K562 (cell line): ENCODE measurements around the gene TPD52L3. TPM values are rescaled to one million over a fixed set of nuclear protein-coding genes. Genes with fewer than 3 reads are reported as not detected.
A peak's percentile ranks its signal among the peaks of the same experiment; 100 is the strongest.

ENCODE experiments used
- ATAC-seq: fragments of 200-7000 bp; cut with Tn5 transposase; 3 replicates; pipeline ENCODE4 v1.9.1; 2020; ENCODE audit warnings: moderate library complexity
- BruUV-seq: library from RNA; stranded (reverse); fragments of 400-500 nt; replicated peaks from 2 replicates; lab custom pipeline; 2021; lab: Mats Ljungman, UMichigan
- CTCF ChIA-PET: fragments of 300-600 bp; formaldehyde crosslinking; extraction: SDS; loops from one replicate; lab custom pipeline; 2021; ENCODE audit warnings: low intra/inter-chr PET ratio; lab: Yijun Ruan, JAX
- POLR2A ChIA-PET: fragments of 300-600, 350-650 bp; sonication (Branson Sonifier 250); formaldehyde crosslinking; extraction: SDS; loops from one replicate; lab custom pipeline; 2021; ENCODE audit warnings: antibody characterized with exemption, inconsistent platforms; lab: Yijun Ruan, JAX
- DNase-seq, 4 experiments: peaks; one replicate each; pipeline versions ENCODE4 v3.0.0 to v3.0.0-alpha.2; 2011 to 2018; ENCODE audit warnings: low spot score in 3 of 4, mixed read lengths in 3 of 4; ENCODE audit errors: extremely low read depth in 1 of 4
- FAIRE-seq: peaks from 2 replicates; lab custom pipeline; 2011; peaks lifted over from hg19 to GRCh38; lab: Jason Lieb, UNC
- H2AFZ ChIP-seq: 2 replicates; pipeline ENCODE4 v1.6.0; 2011; ENCODE audit warnings: low read depth, low read length, control low read depth, inconsistent platforms
- H3K27ac ChIP-seq: fragments of 200-600 bp; 3 replicates; pipeline ENCODE4 v1.8.0; 2011; ENCODE audit warnings: low read depth, mild to moderate bottlenecking, control low read depth, inconsistent platforms, low read length, moderate library complexity, mixed read lengths; ENCODE audit errors: extremely low read depth
- H3K27me3 ChIP-seq, 2 experiments: fragments of 300-600 bp in 1 of 2; 2 replicates in 1 of 2; 3 replicates in 1 of 2; pipeline versions ENCODE4 v1.6.0 to v1.8.0; 2011; ENCODE audit warnings: inconsistent platforms in 2 of 2, low read length in 2 of 2, mild to moderate bottlenecking in 1 of 2, mixed read lengths in 1 of 2, moderate library complexity in 1 of 2; ENCODE audit not compliant: control insufficient read depth in 2 of 2, insufficient read depth in 2 of 2
- H3K36me3 ChIP-seq: fragments of 300-600 bp; 3 replicates; pipeline ENCODE4 v1.8.0; 2011; ENCODE audit warnings: mild to moderate bottlenecking, low read length, inconsistent platforms; ENCODE audit not compliant: control insufficient read depth, insufficient read depth
- H3K4me1 ChIP-seq, 2 experiments: fragments of 200-600 bp in 1 of 2; replicated peaks in 1 of 2; 2 replicates in 1 of 2; 3 replicates in 1 of 2; pipeline versions ENCODE4 v1.5.1 to v1.8.0; 2011; ENCODE audit warnings: inconsistent platforms in 2 of 2, low read length in 2 of 2, mild to moderate bottlenecking in 1 of 2, mixed read lengths in 1 of 2, moderate library complexity in 1 of 2; ENCODE audit not compliant: control insufficient read depth in 2 of 2, insufficient read depth in 2 of 2
- H3K4me2 ChIP-seq: 2 replicates; pipeline ENCODE4 v1.6.1; 2011; ENCODE audit warnings: low read length, control low read depth, inconsistent platforms, mixed read lengths; ENCODE audit not compliant: insufficient read depth
- H3K4me3 ChIP-seq: fragments of 200-600 bp; sonication (generic), shearing (Covaris generic); 2 replicates; pipeline ENCODE4 v1.5.1; 2016; ENCODE audit warnings: control low read depth, inconsistent platforms
- H3K79me2 ChIP-seq: fragments of 200-600 bp; 3 replicates; pipeline ENCODE4 v1.8.0; 2011; ENCODE audit warnings: low read length, inconsistent platforms; ENCODE audit not compliant: control insufficient read depth, insufficient read depth
- H3K9ac ChIP-seq, 2 experiments: 2 replicates each; pipeline versions ENCODE4 v1.6.0 to v1.6.1; 2011; ENCODE audit warnings: low read depth in 2 of 2, low read length in 2 of 2, control low read depth in 1 of 2, inconsistent platforms in 1 of 2, mild to moderate bottlenecking in 1 of 2, mixed read lengths in 1 of 2; ENCODE audit not compliant: insufficient read depth in 1 of 2
- H3K9me1 ChIP-seq: one replicate; pipeline ENCODE4 v1.6.0; 2011; ENCODE audit warnings: inconsistent platforms, mild to moderate bottlenecking, low read length, moderate library complexity; ENCODE audit not compliant: control insufficient read depth, insufficient read depth
- H3K9me3 ChIP-seq: replicated peaks from 2 replicates; pipeline ENCODE4 v1.5.1; 2011; ENCODE audit warnings: low read depth, low read length, inconsistent platforms; ENCODE audit not compliant: control insufficient read depth, insufficient read depth
- H4K20me1 ChIP-seq: replicated peaks from 2 replicates; pipeline ENCODE4 v1.6.1; 2011; ENCODE audit warnings: low read length, inconsistent platforms, mixed read lengths; ENCODE audit not compliant: control insufficient read depth, insufficient read depth
- RBM25 ChIP-seq: fragments of 200-400 bp; formaldehyde crosslinking; IDR thresholded peaks from 2 replicates; pipeline ENCODE4 v1.6.1; 2018; ENCODE audit warnings: low read length, low read depth, moderate library complexity; ENCODE audit not compliant: severe bottlenecking
- ZNF134 ChIP-seq: fragments of 250-450 bp; sonication (Bioruptor Pico); conservative IDR thresholded peaks from 2 replicates; pipeline ENCODE4 v1.4.0; 2020
- in situ Hi-C: fragments of 300-500 bp; cut with MboI; formaldehyde crosslinking; loops from 4 replicates; pipeline ENCODE4 v1.15.0; 2018; ENCODE audit warnings: inconsistent platforms, mixed read lengths
- intact Hi-C: fragments of 100-400 bp; cut with micrococcal nuclease; formaldehyde crosslinking; loops from 2 replicates; pipeline ENCODE4 v1.14.2; 2022
- polyA plus RNA-seq, 8 experiments: library from polyadenylated mRNA; depleted of rRNA in 4 of 8; stranded (reverse) in 5 of 8; unstranded in 3 of 8; fragments of >200 nt; fragmentation: Nextera tagmentation in 2 of 8; fragmentation: Illumina TruSeq in 1 of 8; extraction: Ambion mirVana in 2 of 8; extraction: Trizol in 1 of 8; gene quantifications; 2 replicates each; pipeline versions ENCODE4 v1.2.1 to v1.2.3, GENCODE V29; 2011 to 2014; ENCODE audit warnings: inconsistent platforms in 1 of 8, missing spikeins in 1 of 8
- total RNA-seq, 7 experiments: library from RNA; depleted of rRNA in 6 of 7; stranded (reverse); fragments of >200 nt in 6 of 7; fragmentation: Illumina TruSeq in 2 of 7; extraction: Trizol in 2 of 7; gene quantifications; 2 replicates each; pipeline versions ENCODE4 v1.2.1 to v1.2.3, GENCODE V29; 2011 to 2021; ENCODE audit warnings: low replicate concordance in 1 of 7
- TF ChIP-seq, protein P1 (sequence below), 2 experiments: fragments of 450-650 bp; IDR thresholded peaks; 2 replicates each; pipeline ENCODE4 v1.6.1; 2016; ENCODE audit warnings: mild to moderate bottlenecking in 2 of 2, borderline replicate concordance in 1 of 2, low read depth in 1 of 2, moderate library complexity in 1 of 2
- TF ChIP-seq, protein P2 (sequence below): fragments of 250-450 bp; sonication (Bioruptor Pico); IDR thresholded peaks from 2 replicates; pipeline ENCODE4 v1.8.0; 2022; ENCODE audit warnings: inconsistent platforms, mild to moderate bottlenecking, moderate library complexity, borderline replicate concordance

Gene TPD52L3
- total and polyA plus RNA-seq, 9 of the 15 experiments (the other 6 are each of a cell fraction or from before 2014, with no cell fraction given): not detected

DNA sequence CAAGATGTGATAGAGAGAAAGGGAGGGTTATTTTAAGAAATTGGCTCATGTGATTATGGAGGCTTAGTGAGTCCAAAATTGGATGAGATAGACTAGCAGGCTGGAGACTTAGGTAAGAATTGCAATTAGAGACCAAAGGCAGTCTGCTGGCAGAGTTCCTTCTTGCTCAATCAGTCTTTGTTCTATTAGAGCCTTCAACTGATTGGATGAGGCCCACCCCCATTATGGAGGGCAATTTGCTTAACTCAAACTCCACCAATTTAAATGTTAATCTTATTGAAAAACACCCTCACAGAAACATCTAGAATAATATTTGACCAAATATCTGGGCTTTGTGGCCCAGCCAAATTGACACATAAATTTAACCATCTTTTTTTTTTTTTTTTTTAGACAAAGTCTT lies 23.9 kb upstream of the TPD52L3 start:
- H3K9me3 ChIP-seq: no peaks in the 10 kb centered on the region
- no peaks in the 10 kb centered on the region for H4K20me1 ChIP-seq
- no peak overlapping the region for H2AFZ ChIP-seq
- FAIRE-seq (no peak), ATAC-seq (no peak), DNase-seq (no peak)
- no peak overlapping the region for H3K4me2 ChIP-seq
- BruUV-seq: no TSS peak
- in situ Hi-C loops (loop anchor here (25.0 kb wide), 2 partner anchors 242 to 417 kb away; partner anchors contain the start of gene MLANA), intact Hi-C loops (loop anchor here (10.0 kb wide), 1 partner anchor 109 kb away; no protein-coding TSS in a partner anchor)
- no peaks in the 10 kb centered on the region for H3K9me1 ChIP-seq
- H3K27ac ChIP-seq: no peak overlapping the region
- H3K27me3 ChIP-seq: no peaks in the 10 kb centered on the region
- ChIA-PET CTCF (no interaction called here), POLR2A (no interaction called here)
- no peak overlapping the region for H3K9ac ChIP-seq
- no peaks in the 10 kb centered on the region for H3K79me2 ChIP-seq
- H3K4me1 ChIP-seq: no peaks in the 10 kb centered on the region
- no peaks in the 10 kb centered on the region for H3K36me3 ChIP-seq
- TF ChIP-seq RBM25 (peak; percentile 36), ZNF134 (CRISPR knock-in tag) (peak; percentile 91)
- TF ChIP-seq, protein P1, sequence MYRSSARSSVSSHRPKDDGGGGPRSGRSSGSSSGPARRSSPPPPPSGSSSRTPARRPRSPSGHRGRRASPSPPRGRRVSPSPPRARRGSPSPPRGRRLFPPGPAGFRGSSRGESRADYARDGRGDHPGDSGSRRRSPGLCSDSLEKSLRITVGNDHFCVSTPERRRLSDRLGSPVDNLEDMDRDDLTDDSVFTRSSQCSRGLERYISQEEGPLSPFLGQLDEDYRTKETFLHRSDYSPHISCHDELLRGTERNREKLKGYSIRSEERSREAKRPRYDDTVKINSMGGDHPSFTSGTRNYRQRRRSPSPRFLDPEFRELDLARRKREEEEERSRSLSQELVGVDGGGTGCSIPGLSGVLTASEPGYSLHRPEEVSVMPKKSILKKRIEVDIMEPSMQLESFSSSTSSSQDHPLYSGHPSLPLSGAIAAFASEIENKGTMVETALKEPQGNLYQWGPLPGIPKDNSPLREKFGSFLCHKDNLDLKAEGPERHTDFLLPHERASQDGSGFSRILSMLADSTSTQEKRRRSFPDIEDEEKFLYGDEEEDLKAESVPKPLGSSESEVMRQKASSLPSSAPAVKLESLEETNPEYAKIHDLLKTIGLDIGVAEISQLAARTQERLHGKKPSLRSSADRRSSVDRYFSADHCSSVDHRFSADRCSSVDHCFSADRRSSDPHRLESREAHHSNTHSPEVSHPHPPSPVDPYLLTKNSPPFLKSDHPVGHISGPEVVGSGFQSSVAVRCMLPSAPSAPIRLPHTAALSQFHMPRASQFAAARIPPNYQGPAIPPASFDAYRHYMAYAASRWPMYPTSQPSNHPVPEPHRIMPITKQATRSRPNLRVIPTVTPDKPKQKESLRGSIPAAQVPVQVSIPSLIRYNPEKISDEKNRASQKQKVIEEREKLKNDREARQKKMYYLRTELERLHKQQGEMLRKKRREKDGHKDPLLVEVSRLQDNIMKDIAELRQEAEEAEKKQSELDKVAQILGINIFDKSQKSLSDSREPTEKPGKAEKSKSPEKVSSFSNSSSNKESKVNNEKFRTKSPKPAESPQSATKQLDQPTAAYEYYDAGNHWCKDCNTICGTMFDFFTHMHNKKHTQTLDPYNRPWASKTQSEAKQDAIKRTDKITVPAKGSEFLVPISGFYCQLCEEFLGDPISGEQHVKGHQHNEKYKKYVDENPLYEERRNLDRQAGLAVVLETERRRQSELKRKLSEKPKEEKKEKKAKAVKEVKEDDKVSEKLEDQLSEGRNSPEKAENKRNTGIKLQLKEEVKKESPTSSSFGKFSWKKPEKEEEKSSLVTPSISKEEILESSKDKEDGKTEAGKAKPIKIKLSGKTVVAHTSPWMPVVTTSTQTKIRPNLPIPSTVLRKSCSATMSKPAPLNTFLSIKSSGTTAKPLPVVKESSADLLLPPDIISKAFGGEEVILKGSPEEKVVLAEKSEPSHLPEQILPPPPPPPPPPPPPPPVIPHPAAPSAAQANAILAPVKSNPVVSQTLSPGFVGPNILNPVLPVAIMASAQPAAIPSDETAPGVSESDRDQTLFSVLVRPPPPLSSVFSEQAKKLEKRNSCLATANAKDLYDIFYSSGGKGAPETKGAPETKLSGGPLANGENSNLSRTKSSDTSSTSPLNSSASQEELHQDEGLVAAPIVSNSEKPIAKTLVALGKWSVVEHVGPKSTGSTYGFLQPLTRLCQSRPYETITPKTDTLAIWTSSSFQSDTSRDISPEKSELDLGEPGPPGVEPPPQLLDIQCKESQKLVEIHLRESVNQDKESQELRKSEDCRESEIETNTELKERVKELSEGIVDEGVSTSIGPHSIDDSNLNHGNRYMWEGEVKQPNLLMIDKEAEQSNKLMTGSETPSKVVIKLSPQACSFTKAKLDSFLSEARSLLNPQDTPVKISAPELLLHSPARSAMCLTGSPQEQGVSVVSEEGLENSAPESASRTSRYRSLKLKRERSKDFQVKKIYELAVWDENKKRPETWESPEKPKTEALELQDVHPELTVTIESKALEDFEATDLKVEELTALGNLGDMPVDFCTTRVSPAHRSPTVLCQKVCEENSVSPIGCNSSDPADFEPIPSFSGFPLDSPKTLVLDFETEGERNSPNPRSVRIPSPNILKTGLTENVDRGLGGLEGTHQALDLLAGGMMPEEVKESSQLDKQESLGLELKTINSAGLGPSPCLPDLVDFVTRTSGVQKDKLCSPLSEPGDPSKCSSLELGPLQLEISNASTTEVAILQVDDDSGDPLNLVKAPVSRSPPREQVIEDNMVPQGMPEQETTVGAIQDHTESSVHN (IDR thresholded peaks at IDR 0.05; ENCODE audit: borderline replicate concordance in 1 of 2, low read depth in 1 of 2): no peak
- TF ChIP-seq, protein P2, sequence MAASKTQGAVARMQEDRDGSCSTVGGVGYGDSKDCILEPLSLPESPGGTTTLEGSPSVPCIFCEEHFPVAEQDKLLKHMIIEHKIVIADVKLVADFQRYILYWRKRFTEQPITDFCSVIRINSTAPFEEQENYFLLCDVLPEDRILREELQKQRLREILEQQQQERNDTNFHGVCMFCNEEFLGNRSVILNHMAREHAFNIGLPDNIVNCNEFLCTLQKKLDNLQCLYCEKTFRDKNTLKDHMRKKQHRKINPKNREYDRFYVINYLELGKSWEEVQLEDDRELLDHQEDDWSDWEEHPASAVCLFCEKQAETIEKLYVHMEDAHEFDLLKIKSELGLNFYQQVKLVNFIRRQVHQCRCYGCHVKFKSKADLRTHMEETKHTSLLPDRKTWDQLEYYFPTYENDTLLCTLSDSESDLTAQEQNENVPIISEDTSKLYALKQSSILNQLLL: no peak
- no peak overlapping the region for H3K4me3 ChIP-seq
